Fibroblast of villous mesenchyme (primary cell): ENCODE measurements around the gene KCNIP1. TPM values are rescaled to one million over a fixed set of nuclear protein-coding genes. Genes with fewer than 3 reads are reported as not detected.

ENCODE experiments used
- DNase-seq: peaks from one replicate; pipeline ENCODE4 v3.0.0-alpha.2; 2010; ENCODE audit warnings: low read depth
- H3K4me3 ChIP-seq: 2 replicates; pipeline ENCODE4 v1.5.1; 2011; ENCODE audit warnings: low read depth, mild to moderate bottlenecking, low read length
- total RNA-seq: library from RNA; depleted of rRNA; stranded (reverse); fragments of >200 nt; gene quantifications from 2 replicates; pipeline ENCODE4 v1.2.3, GENCODE V29; 2012
- TF ChIP-seq, protein P1 (sequence below): IDR thresholded peaks from 2 replicates; pipeline ENCODE4 v1.5.1; 2012; ENCODE audit warnings: low read depth, mild to moderate bottlenecking, low read length; ENCODE audit not compliant: insufficient read depth

KCNIP1 gene
- total RNA-seq, 1 donor, result not detected

- TF ChIP-seq, protein P1, sequence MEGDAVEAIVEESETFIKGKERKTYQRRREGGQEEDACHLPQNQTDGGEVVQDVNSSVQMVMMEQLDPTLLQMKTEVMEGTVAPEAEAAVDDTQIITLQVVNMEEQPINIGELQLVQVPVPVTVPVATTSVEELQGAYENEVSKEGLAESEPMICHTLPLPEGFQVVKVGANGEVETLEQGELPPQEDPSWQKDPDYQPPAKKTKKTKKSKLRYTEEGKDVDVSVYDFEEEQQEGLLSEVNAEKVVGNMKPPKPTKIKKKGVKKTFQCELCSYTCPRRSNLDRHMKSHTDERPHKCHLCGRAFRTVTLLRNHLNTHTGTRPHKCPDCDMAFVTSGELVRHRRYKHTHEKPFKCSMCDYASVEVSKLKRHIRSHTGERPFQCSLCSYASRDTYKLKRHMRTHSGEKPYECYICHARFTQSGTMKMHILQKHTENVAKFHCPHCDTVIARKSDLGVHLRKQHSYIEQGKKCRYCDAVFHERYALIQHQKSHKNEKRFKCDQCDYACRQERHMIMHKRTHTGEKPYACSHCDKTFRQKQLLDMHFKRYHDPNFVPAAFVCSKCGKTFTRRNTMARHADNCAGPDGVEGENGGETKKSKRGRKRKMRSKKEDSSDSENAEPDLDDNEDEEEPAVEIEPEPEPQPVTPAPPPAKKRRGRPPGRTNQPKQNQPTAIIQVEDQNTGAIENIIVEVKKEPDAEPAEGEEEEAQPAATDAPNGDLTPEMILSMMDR, result no peak
- no peak overlapping the region for H3K4me3 ChIP-seq
- no peak for DNase-seq
Observed at GRCh38 chr5:170573114-170573513, 69.3 kb downstream of the KCNIP1 start.

DNA sequence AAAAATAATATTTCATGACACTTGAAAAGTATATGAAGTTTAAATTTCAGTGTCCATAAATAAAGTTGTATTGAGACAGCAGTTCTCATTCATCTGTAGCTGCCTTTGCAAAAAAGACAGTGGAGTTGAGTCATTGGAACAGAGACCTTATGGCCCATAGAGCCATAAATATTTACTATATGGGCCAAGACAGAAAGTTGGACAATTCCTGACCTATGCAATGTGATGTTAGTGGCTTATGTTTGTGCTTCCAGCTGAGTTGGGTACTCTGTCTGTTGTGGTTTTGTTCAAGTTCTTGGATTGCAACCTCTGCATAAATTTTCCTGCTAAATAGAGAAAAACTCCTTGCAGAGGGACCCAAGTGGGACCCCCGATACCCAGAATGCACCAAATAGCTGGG, 69.8 kb downstream of the KCNIP1 start:
- TF ChIP-seq, protein P1, result no peak
- DNase-seq, result no peak
- no peak overlapping the region for H3K4me3 ChIP-seq

DNA sequence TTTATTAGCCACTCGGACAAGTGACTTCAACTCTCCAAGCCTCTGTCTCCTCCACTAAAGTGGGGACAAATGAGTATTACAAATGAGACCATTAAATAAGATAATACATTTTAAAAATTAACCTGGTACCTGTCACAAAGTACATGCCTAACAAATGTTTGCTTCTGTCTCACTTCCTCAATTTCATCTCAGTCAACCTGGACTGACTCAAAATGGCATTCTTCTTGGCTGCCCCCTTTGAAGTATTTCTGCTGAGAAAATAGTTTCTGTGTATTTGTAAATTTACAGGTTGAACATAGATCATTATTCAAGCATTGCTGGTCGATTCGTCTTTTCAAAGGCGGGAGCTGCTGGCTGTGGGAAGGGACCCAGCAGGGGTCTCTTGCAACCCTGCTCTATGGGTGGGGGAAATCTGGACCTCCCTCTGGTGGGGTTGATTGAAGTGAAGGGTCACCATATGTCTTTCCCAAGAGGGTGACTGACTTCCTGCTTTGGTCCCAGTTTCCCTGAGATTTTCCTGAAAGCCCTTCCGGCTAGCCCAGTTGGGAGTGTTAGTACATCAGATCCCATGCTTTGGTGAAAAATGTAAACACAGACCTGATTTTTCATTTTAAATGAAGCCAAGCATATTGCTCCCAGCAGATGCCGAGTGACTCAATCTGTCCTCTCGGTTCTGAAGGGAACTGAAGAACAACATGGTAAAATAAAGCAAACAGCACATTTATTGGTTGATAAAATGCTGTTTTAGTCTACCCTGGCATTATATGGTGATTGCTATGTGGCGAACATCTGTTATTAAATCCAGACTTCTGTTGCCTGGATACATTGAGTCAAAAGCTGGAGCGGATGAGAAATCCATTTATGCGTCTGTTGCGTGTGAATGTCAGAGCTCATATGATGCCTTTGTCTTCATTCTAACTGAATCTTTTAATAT, 73.0 kb downstream of the KCNIP1 start:
- peak; percentile 39 for DNase-seq
- TF ChIP-seq, protein P1, result no peak
- H3K4me3 ChIP-seq, result no peak overlapping the region

- TF ChIP-seq, protein P1, result no peak
- H3K4me3 ChIP-seq, result no peak overlapping the region
- DNase-seq, result no peak
Observed at GRCh38 chr5:170579601-170580000, 75.8 kb downstream of the KCNIP1 start.

- TF ChIP-seq, protein P1, result no peak
- no peak overlapping the region for H3K4me3 ChIP-seq
- no peak for DNase-seq
Observed at GRCh38 chr5:170581211-170581610, 77.4 kb downstream of the KCNIP1 start.

DNA sequence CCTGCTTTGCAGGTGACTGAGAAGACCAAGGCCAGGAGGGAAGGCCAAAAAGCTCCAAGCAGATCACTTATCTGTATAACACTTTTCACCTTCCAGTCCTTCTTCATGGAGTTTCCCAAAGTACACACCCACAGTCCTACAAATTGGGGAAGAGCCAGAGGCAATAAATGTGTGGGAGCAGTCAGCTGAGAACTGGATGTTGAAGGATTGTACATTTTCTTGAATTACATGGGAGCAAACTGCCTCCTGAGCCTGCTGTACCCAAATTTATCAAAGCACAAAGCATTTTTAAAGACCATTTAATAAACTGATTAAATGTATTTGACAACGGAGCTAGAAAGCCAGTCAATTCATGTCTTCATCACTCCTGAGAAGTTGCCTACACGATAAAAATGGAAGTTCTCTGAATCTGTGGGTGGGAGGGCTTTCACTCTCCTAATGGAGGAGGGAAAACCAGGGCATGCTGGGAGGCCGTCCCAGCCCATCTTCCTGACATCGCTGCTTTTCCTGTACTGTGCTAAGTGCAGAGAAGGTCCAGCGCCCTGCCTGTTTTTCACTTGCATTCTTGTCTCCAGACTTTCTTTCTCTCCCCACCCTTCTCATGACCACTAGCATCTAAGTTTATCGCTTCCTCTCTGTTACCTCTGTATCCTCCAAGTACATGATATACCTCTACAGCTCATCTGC, 79.0 kb downstream of the KCNIP1 start:
- TF ChIP-seq, protein P1, result no peak
- no peak for DNase-seq

More for the DNA sequence above, 79.0 kb downstream of the KCNIP1 start:
- no peak overlapping the region for H3K4me3 ChIP-seq
